Spleen (tissue), 11 donors: ENCODE results near the gene RC3H1. TPM values are rescaled to one million over a fixed set of nuclear protein-coding genes. Genes with fewer than 3 reads are reported as not detected.
A peak's percentile ranks its signal among the peaks of the same experiment; 100 is the strongest.

ENCODE experiments used
- DNase-seq: peaks from one replicate; pipeline ENCODE4 v3.0.0-alpha.2; 2020
- H3K27ac ChIP-seq, 8 donors: fragments of 200-600 bp; sonication (generic) in 7 of 8; 1 replicate in 4 of 8; 2 replicates in 4 of 8; pipeline versions ENCODE4 v1.5.0 to v1.8.0; 2016 to 2021; ENCODE audit warnings: inconsistent platforms in 4 of 8, mild to moderate bottlenecking in 4 of 8, moderate library complexity in 1 of 8
- H3K27me3 ChIP-seq, 7 donors: fragments of 200-600 bp; sonication (generic) in 6 of 7; replicated peaks in 1 of 7; 1 replicate in 4 of 7; 2 replicates in 3 of 7; pipeline versions ENCODE4 v1.5.0 to v1.8.0; 2016 to 2021; ENCODE audit warnings: inconsistent platforms in 3 of 7, mild to moderate bottlenecking in 1 of 7
- H3K36me3 ChIP-seq, 6 donors: fragments of 200-600 bp; sonication (generic) in 5 of 6; 1 replicate in 4 of 6; 2 replicates in 2 of 6; pipeline versions ENCODE4 v1.5.0 to v1.8.0; 2016 to 2021; ENCODE audit warnings: inconsistent platforms in 2 of 6
- H3K4me1 ChIP-seq, 6 donors: fragments of 200-600 bp; sonication (generic) in 5 of 6; 1 replicate in 3 of 6; 2 replicates in 3 of 6; pipeline versions ENCODE4 v1.5.0 to v1.8.0; 2016 to 2021; ENCODE audit warnings: inconsistent platforms in 3 of 6
- H3K4me3 ChIP-seq, 8 donors: fragments of 200-600 bp; sonication (generic) in 7 of 8; 1 replicate in 4 of 8; 2 replicates in 4 of 8; pipeline versions ENCODE4 v1.5.0 to v1.8.0; 2016 to 2021; ENCODE audit warnings: inconsistent platforms in 4 of 8, mild to moderate bottlenecking in 4 of 8, moderate library complexity in 2 of 8
- H3K9me3 ChIP-seq, 8 donors: fragments of 200-600 bp; sonication (generic) in 7 of 8; 1 replicate in 4 of 8; 2 replicates in 4 of 8; pipeline versions ENCODE4 v1.5.0 to v1.8.0; 2016 to 2021; ENCODE audit warnings: inconsistent platforms in 4 of 8
- POLR2A ChIP-seq, 3 donors: fragments of 450-650 bp; IDR thresholded peaks; one replicate each; pipeline ENCODE4 v1.5.1; 2017; ENCODE audit warnings: antibody characterized with exemption in 3 of 3, mild to moderate bottlenecking in 1 of 3
- POLR2AphosphoS5 ChIP-seq, 3 donors: sonication (generic); formaldehyde crosslinking; IDR thresholded peaks; one replicate each; pipeline ENCODE4 v1.5.1; 2017; ENCODE audit warnings: antibody characterized with exemption in 3 of 3
- WGBS, 5 donors: extraction: QIAGEN DNeasy Blood & Tissue Kit in 3 of 5; methylation state at CpG; one replicate each; pipeline versions ENCODE4 v1.1.5 to v1.1.7; 2013 to 2018; 5-methylcytosine and 5-hydroxymethylcytosine counted together
- intact Hi-C: fragments of 100-400 bp; cut with DNase I; formaldehyde crosslinking; loops from one replicate; pipeline ENCODE4 v1.15.0; 2023; ENCODE audit warnings: low total_unique reads
- polyA plus RNA-seq, 3 donors: library from polyadenylated mRNA; stranded (reverse); fragments of 200-250 nt; gene quantifications; one replicate each; pipeline ENCODE4 v1.2.1, GENCODE V29; 2013
- total RNA-seq, 7 donors: library from RNA; depleted of rRNA in 3 of 7; stranded (reverse); fragments of >200 nt in 3 of 7; fragmentation: NEBNext Ultra II Directional in 4 of 7; extraction: Animal tissue kit (Norgen Biotek cat#: 25700) in 4 of 7; gene quantifications; one replicate each; pipeline versions ENCODE4 v1.1.0 to v1.2.1, GENCODE V29; 2016 to 2021
- TF ChIP-seq, protein P1 (sequence below), 11 experiments: fragments of 200-600 bp in 7 of 11; fragments of 450-650 bp in 4 of 11; sonication (generic) in 4 of 11; IDR thresholded peaks in 8 of 11; conservative IDR thresholded peaks in 3 of 11; 1 replicate in 7 of 11; 2 replicates in 4 of 11; pipeline versions ENCODE4 v1.4.0 to v1.8.0; 2016 to 2021; ENCODE audit warnings: antibody characterized with exemption in 11 of 11, inconsistent platforms in 4 of 11, mild to moderate bottlenecking in 1 of 11
- donor health status: healthy with polysubstance abuse.
- donor health status: DM: no; HTN: no; CAD: no; lungs with moderate emphysema.
- donor health status: DM: no; HTN: no; CAD: no.
- donor health status: Bipolar disorder and iron deficiency.
- donor health status: healthy.
- donor health status: DM: no; HTN: no; CAD: no.
- donor health status: DM: yes; HTN: yes; CAD: no.

Gene RC3H1
- total and polyA plus RNA-seq, 10 donors, result 3.9 to 64.2 (median 51.4) TPM

DNA sequence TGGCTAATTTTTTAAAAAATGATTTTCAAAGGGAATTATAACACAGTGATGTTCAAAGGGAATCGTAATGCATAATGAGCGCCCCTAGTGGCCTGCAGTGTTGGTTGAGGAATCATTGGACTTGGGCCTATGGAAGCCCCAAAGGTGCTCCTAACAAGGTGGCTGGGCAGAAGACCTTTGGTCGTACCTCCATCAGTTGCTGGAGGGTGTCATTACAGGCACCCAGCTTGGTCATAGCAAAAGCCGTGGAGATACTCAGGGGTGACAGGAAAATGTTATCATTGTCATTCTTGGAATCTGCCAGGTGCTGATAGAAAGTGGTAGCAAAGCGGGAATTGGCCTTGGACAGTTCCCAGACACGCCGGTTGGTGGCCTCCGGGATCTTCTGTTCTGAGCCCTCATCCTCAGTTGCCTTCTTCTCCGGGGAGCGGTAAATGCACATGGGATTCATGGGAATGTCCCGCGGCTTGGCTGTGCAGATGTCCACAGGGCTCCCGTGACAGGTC is 107.7 kb downstream of the RC3H1 start:
- Histone ChIP-seq H3K36me3 (peaks cover 0 to 3% (median 0%) of the 10 kb centered on the region in 6 donors), H3K4me3 (no peak overlapping the region), H3K27me3 (no peaks in the 10 kb centered on the region), H3K9me3 (no peaks in the 10 kb centered on the region), H3K27ac (no peak overlapping the region), H3K4me1 (no peaks in the 10 kb centered on the region)
- intact Hi-C loops, result no loop called here
- 84 to 91% (median 88%) methylated on average over 13 of the region's 13 CpGs for WGBS, 5 donors
- no peak for DNase-seq
- no peak for TF ChIP-seq POLR2A (IDR thresholded peaks at IDR 0.05)
- TF ChIP-seq, protein P1, sequence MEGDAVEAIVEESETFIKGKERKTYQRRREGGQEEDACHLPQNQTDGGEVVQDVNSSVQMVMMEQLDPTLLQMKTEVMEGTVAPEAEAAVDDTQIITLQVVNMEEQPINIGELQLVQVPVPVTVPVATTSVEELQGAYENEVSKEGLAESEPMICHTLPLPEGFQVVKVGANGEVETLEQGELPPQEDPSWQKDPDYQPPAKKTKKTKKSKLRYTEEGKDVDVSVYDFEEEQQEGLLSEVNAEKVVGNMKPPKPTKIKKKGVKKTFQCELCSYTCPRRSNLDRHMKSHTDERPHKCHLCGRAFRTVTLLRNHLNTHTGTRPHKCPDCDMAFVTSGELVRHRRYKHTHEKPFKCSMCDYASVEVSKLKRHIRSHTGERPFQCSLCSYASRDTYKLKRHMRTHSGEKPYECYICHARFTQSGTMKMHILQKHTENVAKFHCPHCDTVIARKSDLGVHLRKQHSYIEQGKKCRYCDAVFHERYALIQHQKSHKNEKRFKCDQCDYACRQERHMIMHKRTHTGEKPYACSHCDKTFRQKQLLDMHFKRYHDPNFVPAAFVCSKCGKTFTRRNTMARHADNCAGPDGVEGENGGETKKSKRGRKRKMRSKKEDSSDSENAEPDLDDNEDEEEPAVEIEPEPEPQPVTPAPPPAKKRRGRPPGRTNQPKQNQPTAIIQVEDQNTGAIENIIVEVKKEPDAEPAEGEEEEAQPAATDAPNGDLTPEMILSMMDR (IDR thresholded peaks at IDR 0.05 in 8 of 11, conservative IDR thresholded peaks at IDR 0.05 in 3 of 11), result peak in 8 of 11 experiments; percentile 10 to 65 (median 43)

DNA sequence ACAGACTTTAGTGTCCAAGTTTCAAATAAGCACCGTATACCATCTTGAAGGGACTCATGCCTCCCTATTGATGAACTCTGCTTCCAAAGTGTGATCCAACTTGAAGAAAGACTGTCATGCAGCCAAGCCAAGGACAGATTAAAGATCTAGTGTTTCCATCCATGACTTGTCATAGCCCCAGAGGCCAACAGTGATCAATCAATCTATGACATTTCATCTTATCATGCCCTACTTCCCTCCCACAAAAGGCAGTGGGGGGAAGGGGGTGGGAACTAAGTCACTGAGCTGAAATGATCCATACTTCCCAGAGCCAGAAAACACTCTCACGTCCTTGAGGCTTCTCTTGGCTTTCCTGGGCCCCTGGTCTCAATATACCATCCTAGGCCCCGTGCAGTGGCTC is 109.0 kb downstream of the RC3H1 start:
- Histone ChIP-seq H3K4me3 (no peak overlapping the region), H3K36me3 (peaks cover 0 to 6% (median 0%) of the 10 kb centered on the region in 6 donors), H3K9me3 (no peaks in the 10 kb centered on the region), H3K4me1 (no peaks in the 10 kb centered on the region), H3K27me3 (no peaks in the 10 kb centered on the region), H3K27ac (no peak overlapping the region)
- no peak for DNase-seq
- intact Hi-C loops, result no loop called here
- TF ChIP-seq POLR2AphosphoS5 (IDR thresholded peaks at IDR 0.05) (no peak), POLR2A (IDR thresholded peaks at IDR 0.05) (no peak)
- TF ChIP-seq, protein P1 (IDR thresholded peaks at IDR 0.05 in 8 of 11, conservative IDR thresholded peaks at IDR 0.05 in 3 of 11), result no peak
- WGBS, 5 donors, result 86 to 96% (median 92%) methylated on average over 3 of the region's 3 CpGs

DNA sequence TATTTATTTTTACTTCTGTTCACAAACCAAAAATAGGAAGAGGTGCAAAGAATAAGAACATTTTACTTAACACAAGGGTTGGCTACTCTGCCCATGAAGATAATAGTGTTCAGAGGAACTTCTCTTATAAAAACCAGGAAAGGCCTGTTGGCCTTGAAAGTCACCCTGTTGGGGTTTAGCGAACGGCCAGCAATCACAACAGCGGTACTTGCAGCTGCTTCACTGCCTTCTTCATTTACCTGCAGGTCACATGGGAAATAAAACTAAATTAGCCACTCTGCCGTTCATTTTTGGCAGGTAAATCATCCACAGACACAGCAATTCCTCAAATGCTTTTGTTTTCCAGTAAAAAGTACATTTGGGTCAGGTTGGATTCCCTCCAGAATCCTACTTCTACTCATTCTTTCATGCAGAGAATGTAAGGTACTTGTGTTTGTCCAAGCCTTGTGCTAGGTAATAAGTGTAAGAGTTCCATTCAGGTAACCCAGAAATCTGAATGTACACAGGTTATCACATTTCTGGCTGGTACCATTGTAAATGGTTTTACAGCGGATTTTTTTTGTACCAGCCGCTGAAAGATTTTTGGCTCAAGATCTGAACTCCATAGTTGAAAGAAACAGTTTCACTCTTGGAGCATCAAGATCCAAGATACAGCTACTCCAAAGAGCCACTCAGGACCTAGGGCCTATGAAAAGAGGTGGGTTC is 118.2 kb downstream of the RC3H1 start:
- H3K9me3 ChIP-seq, result no peaks in the 10 kb centered on the region
- DNase-seq, result no peak
- H3K36me3 ChIP-seq, result peaks cover 0 to 10% (median 0%) of the 10 kb centered on the region in 6 donors
- peaks cover 0 to 24% (median 3%) of the 10 kb centered on the region in 6 donors for H3K4me1 ChIP-seq
- H3K4me3 ChIP-seq, result no peak overlapping the region
- no peak for TF ChIP-seq POLR2AphosphoS5 (IDR thresholded peaks at IDR 0.05)
- TF ChIP-seq, protein P1 (IDR thresholded peaks at IDR 0.05 in 8 of 11, conservative IDR thresholded peaks at IDR 0.05 in 3 of 11), result no peak
- no peak for TF ChIP-seq POLR2A (IDR thresholded peaks at IDR 0.05)
- intact Hi-C loops, result no loop called here
- no peaks in the 10 kb centered on the region for H3K27me3 ChIP-seq
- H3K27ac ChIP-seq, result no peak overlapping the region
- WGBS, 5 donors, result 63 to 86% (median 85%) methylated on average over 6 of the region's 6 CpGs

DNA sequence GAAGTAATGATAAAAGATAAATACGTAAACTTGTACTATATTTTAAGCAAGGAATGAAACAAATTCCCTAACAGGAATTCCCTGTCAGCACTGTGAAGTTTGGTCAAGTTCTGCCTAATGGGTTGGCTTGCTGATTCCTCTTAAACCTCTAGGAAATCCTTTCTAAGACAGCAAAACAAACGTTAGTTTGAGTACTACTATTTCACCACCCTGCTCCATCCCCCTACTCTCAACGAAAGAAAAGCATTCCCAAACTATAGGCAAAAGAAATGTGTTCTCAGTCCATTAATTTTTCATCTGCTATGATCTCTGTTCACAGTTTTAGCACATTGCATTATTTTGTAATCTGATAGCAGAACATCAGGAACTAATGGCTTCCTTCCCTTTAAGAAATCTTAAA is 121.2 kb downstream of the RC3H1 start:
- H3K27ac ChIP-seq, result peak overlapping the region in 1 of 8 donors; percentile 18
- WGBS, 5 donors, result 32 to 66% (median 49%) methylated on average over 3 of the region's 3 CpGs
- intact Hi-C loops, result no loop called here
- no peaks in the 10 kb centered on the region for H3K9me3 ChIP-seq
- TF ChIP-seq, protein P1 (IDR thresholded peaks at IDR 0.05 in 8 of 11, conservative IDR thresholded peaks at IDR 0.05 in 3 of 11), result no peak
- H3K36me3 ChIP-seq, result peaks cover 0 to 10% (median 0%) of the 10 kb centered on the region in 6 donors
- H3K4me1 ChIP-seq, result peaks cover 0 to 40% (median 6%) of the 10 kb centered on the region in 6 donors
- no peak overlapping the region for H3K4me3 ChIP-seq
- DNase-seq, result no peak
- H3K27me3 ChIP-seq, result no peaks in the 10 kb centered on the region
